GM20000 (cell line): ENCODE data around the gene GALNT12.

Experiments used
- DNase-seq: peaks from one replicate; pipeline ENCODE4 v3.0.0; 2012; ENCODE audit warnings: low spot score
- TF ChIP-seq, protein P1 (sequence below): IDR thresholded peaks from 2 replicates; pipeline ENCODE4 v1.5.1; 2012; ENCODE audit warnings: mild to moderate bottlenecking, control low read depth; ENCODE audit errors: extremely low read depth, missing control alignments

Gene GALNT12

GRCh38 chr9:98837516-98837915 lies 30.0 kb downstream of the GALNT12 start:
- TF ChIP-seq, protein P1, sequence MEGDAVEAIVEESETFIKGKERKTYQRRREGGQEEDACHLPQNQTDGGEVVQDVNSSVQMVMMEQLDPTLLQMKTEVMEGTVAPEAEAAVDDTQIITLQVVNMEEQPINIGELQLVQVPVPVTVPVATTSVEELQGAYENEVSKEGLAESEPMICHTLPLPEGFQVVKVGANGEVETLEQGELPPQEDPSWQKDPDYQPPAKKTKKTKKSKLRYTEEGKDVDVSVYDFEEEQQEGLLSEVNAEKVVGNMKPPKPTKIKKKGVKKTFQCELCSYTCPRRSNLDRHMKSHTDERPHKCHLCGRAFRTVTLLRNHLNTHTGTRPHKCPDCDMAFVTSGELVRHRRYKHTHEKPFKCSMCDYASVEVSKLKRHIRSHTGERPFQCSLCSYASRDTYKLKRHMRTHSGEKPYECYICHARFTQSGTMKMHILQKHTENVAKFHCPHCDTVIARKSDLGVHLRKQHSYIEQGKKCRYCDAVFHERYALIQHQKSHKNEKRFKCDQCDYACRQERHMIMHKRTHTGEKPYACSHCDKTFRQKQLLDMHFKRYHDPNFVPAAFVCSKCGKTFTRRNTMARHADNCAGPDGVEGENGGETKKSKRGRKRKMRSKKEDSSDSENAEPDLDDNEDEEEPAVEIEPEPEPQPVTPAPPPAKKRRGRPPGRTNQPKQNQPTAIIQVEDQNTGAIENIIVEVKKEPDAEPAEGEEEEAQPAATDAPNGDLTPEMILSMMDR = no peak
- no peak for DNase-seq

DNA sequence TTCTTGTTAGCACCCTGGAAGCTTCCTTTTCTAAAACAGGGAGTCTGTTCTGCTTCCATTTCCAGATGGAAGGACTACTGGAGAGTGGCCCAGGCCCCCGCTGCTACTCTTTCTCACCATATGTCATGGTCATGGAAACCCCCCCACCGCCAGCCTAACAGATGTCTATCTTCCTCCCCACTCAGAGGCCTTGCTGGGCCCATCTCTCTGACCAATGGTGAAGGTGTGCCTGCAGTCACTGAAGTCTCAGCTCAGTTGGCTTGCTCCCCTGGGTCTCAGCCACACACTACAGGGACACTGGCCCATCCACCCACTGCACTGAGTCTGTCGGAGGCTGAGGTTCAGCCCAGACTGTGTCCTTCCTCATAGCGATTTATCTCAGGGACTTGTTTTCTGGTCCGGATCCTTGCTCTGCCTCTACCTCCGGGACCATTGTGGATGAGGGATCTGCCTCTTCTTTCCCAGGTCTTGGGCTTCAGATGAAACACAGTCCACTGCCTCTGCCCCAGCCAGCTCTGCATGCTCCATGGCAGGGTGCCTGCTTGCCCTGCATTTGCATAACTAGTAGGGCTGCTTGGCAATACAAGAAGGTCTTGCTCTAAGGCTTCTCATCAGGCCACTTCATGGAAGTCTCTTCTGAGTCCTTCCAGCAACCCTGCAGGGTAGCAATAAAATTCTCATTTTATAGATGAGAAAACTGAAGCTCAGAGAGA lies 30.8 kb downstream of the GALNT12 start:
- TF ChIP-seq, protein P1 = no peak
- no peak for DNase-seq

DNA sequence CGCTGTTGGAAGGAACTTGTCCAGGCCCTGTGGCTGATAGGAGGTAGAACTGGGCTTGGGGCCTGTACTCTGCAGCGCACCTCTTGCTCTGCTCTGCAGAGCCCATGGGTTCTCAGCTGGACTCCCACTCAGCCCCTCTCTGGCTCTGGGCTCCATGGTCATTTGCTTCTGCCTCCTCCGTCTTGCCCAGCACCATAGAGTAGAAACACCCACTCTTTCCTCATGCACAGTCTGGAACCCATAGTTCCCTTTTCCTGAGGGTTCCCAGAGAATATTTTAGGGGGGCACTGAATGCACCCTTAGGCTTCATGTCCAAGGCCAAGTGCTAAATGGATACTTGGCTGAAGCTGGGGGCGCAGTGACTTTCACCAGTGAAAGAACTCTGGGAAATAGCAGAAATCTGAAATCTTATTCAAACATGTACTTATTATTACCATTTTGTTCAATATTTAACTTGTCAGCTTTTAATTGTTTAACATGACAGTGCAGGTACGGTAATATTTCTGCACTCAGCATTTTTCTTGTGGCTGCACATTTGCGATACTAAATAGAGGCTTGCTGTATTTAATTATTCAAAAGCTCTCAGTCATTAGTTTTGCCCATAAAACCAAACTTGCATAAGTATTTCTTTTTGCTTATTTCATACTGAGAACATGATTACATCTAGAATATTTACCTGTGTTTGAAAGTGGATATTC lies 31.5 kb downstream of the GALNT12 start:
- TF ChIP-seq, protein P1 = no peak
- no peak for DNase-seq

- TF ChIP-seq, protein P1 = no peak
- DNase-seq = no peak
These were observed 32.3 kb downstream of the GALNT12 start for GRCh38 chr9:98839724-98840123.

- DNase-seq = no peak
- TF ChIP-seq, protein P1 = no peak
These were observed 35.0 kb downstream of the GALNT12 start for GRCh38 chr9:98842510-98842909.

DNA sequence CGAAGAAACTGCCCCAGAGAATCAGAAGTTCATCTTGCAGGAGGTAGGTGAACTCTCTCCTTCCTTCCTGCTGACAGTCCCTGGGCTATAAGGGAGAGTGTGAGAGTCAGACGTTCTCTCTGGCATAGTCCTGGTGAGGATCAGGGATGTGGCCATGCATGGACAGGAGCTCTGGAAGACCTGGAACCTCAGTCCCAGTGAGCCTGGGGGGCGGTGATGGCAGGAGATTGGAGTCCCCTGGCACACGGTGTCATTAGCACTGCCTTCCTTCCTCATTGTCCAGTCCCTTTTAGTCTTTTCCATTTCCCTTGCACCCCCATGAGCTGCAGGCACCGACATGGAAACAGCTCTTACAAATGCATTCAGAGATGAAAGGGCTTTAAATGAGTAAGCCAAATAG lies 38.6 kb downstream of the GALNT12 start:
- no peak for DNase-seq

GRCh38 chr9:98846879-98847278 lies 39.4 kb downstream of the GALNT12 start:
- no peak for DNase-seq
- TF ChIP-seq, protein P1 = no peak

More for the DNA sequence above, 38.6 kb downstream of the GALNT12 start:
- TF ChIP-seq, protein P1 = no peak
